Ecto neural progenitor cell (in vitro differentiated cells): ENCODE measurements around the gene SPSB4.

Experiments used
- DNase-seq: peaks from one replicate; pipeline ENCODE4 v3.0.0-alpha.2; 2018; ENCODE audit warnings: low spot score

The SPSB4 gene

DNA sequence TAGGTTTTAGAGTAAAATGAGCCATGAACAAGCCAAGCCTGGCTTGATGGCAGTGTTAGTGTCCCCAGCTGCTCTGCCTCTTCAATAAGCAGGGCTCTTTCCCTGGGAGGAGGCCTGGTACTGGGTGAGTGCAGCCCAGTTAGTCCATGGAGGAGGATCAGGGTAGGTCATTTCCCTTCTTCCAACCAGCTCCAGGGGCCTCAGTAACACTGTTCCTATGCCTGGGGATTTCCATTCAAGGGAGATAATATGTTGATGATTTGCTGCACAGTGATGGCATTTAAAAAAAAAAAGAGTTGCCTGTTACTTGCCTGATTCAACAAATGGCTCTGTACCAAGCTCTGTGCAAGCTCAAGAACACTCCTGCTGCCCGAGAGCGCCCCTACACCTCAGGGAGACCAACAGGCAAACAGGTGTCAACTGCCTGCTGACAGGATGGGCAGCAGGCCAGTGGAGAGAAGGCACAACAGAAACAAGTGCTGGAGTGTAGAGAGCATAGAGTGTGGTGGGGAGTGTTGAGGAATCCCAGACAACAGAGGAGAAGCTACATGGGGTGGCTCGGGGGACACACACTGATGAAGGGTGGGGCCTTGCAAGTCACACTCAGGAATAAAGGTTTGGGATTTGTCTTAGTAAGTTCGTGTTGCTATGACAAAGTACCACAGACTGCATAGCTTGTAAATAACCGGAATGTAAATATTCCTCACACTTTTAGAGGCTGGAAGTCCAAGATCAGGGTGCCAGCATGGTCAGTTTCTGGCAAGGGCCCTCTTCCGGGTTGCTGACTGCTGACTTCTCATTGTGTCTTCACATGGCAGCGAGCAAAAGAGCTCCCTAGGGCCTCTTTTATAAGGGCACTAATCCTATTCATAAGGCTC lies 101.9 kb downstream of the SPSB4 start:
- DNase-seq = no peak

DNA sequence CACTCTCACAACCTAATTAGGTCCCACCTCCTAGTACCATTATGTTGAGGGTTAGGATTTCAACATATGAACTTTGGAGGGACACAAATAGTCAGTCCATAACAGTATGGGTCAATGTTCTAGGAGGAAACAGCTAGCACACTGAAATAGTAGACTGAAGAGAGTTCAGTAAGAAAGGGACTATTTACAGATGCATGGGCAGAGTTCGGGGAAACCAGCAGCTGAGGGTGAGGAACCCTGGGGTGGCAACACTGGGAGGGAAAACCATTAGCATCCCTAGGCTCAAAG lies 102.5 kb downstream of the SPSB4 start:
- DNase-seq = no peak

DNA sequence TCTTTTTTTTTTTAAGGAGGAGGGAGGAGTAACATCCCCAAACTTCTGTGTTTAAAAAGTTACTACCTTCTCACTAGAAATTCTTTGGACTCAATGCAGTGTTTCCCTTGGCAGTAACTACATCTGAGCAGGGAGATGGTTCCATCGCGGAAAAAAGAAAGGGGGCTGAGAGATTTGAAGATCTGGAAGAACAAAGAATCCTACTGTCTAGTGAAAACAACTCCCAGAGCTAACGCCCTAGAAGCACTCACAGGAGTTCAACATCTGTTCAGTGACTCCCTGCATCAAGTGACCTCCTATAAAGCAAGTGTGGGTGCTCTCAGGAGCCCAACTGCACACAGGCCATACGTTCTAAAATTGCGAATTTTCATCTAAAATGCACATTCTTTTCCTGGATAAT lies 113.7 kb downstream of the SPSB4 start:
- no peak for DNase-seq

- DNase-seq = no peak
Measured at GRCh38 chr3:141167681-141168080, 116.5 kb downstream of the SPSB4 start.

GRCh38 chr3:141170678-141171295 lies 119.6 kb downstream of the SPSB4 start:
- no peak for DNase-seq

GRCh38 chr3:141174674-141175073 lies 123.5 kb downstream of the SPSB4 start:
- DNase-seq = no peak

- DNase-seq = no peak
Measured at GRCh38 chr3:141176775-141177174, 125.6 kb downstream of the SPSB4 start.

GRCh38 chr3:141178026-141178425 lies 126.9 kb downstream of the SPSB4 start:
- DNase-seq = no peak

DNA sequence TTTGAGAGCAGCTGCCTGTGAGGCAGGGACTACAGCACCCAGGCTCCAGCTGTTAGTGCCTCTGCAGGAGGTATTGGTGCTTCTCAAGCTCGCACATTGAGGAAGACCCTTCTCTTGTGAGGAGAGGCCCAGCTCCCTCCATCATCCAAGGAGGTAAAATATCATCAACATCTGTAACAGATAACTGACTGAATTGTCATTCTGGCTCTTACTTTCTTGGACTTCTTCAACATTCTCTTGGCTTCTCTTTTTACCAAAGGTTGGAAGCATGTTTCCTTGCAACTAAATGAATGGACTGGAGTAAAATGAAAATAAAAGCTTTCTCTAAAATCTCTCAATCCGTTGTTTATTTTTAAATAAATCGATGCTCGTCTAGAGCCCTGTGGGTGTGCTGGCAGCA lies 127.4 kb downstream of the SPSB4 start:
- DNase-seq = no peak

- DNase-seq = no peak
Measured at GRCh38 chr3:141179983-141180382, 128.8 kb downstream of the SPSB4 start.

GRCh38 chr3:141181196-141181595 lies 130.0 kb downstream of the SPSB4 start:
- no peak for DNase-seq

DNA sequence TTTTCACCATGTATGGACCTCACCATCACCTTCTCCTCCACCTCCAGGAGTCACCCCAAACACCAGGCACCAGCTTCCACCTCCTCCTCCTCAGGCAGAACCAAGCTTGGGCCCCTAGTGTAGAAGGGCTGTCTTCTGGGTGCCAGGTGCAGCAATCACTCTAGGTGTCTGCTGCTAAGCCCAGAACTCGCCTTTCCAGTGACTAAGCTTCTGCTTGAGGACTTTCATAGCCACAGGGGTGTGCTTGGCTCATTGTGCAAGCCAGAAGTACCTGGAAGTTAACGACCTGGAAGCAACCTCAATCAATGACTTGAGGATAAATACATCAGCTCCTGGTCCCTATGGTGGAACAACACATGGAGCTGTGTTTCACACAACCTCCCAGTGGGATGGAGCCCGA lies 130.7 kb downstream of the SPSB4 start:
- no peak for DNase-seq

GRCh38 chr3:141183606-141184005 lies 132.5 kb downstream of the SPSB4 start:
- DNase-seq = no peak

DNA sequence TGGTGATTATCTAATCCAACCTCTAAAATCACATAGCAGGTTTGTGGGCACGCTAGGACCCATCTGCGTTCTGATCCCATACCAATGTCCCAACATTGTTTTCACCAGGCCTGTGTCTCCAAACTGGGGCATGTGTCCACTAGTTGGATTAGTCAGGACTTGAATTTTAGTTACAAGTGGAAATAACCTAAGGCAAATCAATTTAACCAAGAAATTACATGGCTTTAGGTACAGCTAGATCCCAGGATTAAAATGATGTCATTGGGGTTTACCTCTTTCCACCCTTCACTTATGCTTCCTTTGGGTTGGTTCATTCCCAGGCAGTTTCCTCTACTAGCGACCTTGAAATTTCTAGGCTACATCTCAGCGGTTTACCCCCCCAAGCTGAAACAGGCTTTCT lies 133.3 kb downstream of the SPSB4 start:
- DNase-seq = no peak

DNA sequence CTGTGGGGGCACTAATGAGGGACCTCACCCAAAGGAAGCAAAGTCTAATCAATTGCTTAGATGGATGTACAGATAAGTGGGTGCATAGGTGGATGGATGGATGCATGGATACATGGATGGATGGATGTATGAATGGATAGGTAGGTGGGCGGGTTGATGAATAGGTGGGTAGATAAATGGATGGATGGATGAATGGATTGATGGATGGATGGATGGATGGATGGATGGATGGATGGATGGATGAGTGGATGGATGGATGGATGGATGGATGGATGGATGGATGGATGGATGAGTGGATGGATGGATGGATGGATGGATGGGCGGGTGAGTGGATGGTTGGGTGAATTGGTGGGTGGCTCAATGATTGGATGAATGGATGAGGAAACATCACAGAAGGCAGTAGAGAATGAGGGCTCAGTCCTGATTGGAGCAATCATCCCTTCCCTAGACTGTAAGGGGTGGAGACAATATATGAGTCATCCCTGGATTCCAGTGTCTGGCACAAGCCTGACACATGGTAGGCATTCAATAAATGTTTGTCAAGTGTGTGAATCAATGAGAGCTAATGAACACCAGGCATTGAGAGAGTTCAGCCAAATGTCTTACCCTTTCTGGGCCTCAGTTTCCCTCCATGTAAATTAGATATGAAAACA lies 140.1 kb downstream of the SPSB4 start:
- DNase-seq = no peak

- peak; percentile 99 for DNase-seq
Measured at GRCh38 chr3:141192345-141192744, 141.2 kb downstream of the SPSB4 start.

DNA sequence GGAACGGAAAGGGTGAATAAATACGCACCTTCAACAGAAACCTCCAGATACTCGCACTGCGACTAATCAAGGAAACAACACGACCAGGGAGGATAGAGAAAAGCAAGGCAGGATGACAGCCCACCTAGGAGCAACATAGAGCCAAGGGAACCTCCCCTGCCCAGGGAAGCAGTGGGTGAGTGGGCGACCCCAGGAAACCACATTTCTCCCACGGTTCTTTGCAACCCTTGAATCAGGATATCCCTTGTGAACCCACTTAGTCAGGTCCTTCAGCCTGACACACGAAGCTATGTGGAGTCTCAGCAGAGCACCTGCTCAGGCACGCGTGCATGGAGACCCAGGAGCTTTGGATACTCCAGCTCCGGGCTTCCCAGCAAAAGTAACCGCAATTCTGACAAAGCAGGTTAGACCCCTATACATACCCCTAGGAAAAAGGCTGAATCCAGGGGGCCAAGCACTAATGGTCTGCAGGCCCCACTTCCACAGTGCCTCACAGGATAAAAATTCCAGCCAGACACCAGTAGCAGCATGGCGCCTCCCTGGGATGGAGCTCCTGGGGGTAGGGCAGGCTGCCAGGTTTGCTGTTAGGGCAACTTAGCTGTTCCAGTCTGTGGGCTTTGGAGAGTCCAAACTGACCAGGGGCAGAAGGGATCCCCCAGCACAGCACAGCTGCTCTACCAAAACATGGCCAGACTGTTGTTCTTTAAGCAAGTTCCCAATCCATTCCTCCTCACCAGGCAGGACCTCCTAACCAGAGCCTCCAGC lies 142.1 kb downstream of the SPSB4 start:
- DNase-seq = no peak
